Common myeloid progenitor, CD34-positive (primary cell): Measurements from ENCODE around the gene TAF6L.

Experiments used
- CTCF ChIA-PET: fragments of 350-600 bp; sonication (Branson Sonifier 250); formaldehyde crosslinking; loops from one replicate; lab custom pipeline; 2021; ENCODE audit warnings: antibody characterized with exemption; lab: Charles Lee
- POLR2A ChIA-PET: fragments of 350-600 bp; sonication (Branson Sonifier 250); formaldehyde crosslinking; loops from one replicate; lab custom pipeline; 2021; ENCODE audit warnings: antibody characterized with exemption; lab: Charles Lee
- DNase-seq, 3 donors: peaks; one replicate each; pipeline versions ENCODE4 v3.0.0 to v3.0.0-alpha.2; 2013
- H3K27ac ChIP-seq, 2 experiments: 1 replicate in 1 of 2; 2 replicates in 1 of 2; pipeline ENCODE4 v1.7.0; 2013; ENCODE audit warnings: inconsistent platforms in 2 of 2, low read length in 2 of 2, mild to moderate bottlenecking in 2 of 2, low read depth in 1 of 2, moderate library complexity in 1 of 2; ENCODE audit not compliant: severe bottlenecking in 2 of 2, insufficient read depth in 1 of 2, poor library complexity in 1 of 2
- H3K27me3 ChIP-seq, 5 experiments: replicated peaks in 2 of 5; 1 replicate in 3 of 5; 2 replicates in 2 of 5; pipeline versions ENCODE4 v1.6.1 to v1.7.0; 2013; ENCODE audit warnings: low read length in 4 of 5, mild to moderate bottlenecking in 2 of 5, moderate library complexity in 2 of 5, inconsistent platforms in 1 of 5; ENCODE audit not compliant: insufficient read depth in 5 of 5, control insufficient read depth in 4 of 5
- H3K36me3 ChIP-seq, 4 experiments: 1 replicate in 2 of 4; 2 replicates in 2 of 4; pipeline versions ENCODE4 v1.6.1 to v1.7.0; 2013; ENCODE audit warnings: low read length in 3 of 4, control low read depth in 1 of 4, mild to moderate bottlenecking in 1 of 4; ENCODE audit not compliant: control insufficient read depth in 4 of 4, insufficient read depth in 4 of 4
- H3K4me1 ChIP-seq, 4 experiments: 1 replicate in 3 of 4; 2 replicates in 1 of 4; pipeline versions ENCODE4 v1.6.1 to v1.7.1; 2013; ENCODE audit warnings: low read length in 3 of 4, mild to moderate bottlenecking in 3 of 4, control low read depth in 1 of 4, inconsistent platforms in 1 of 4, moderate library complexity in 1 of 4; ENCODE audit not compliant: control insufficient read depth in 4 of 4, insufficient read depth in 4 of 4; ENCODE audit errors: control extremely low read depth in 1 of 4
- H3K4me3 ChIP-seq, 7 experiments: 1 replicate in 4 of 7; 2 replicates in 3 of 7; pipeline versions ENCODE4 v1.5.1 to v1.7.0; 2013; ENCODE audit warnings: mild to moderate bottlenecking in 7 of 7, low read length in 6 of 7, moderate library complexity in 6 of 7, inconsistent platforms in 2 of 7, low read depth in 2 of 7, control low read depth in 1 of 7; ENCODE audit not compliant: insufficient read depth in 4 of 7, control insufficient read depth in 1 of 7; ENCODE audit errors: extremely low read depth in 1 of 7
- H3K9me3 ChIP-seq, 5 experiments: 1 replicate in 4 of 5; 2 replicates in 1 of 5; pipeline versions ENCODE4 v1.6.1 to v1.7.1; 2013; ENCODE audit warnings: low read length in 4 of 5, mild to moderate bottlenecking in 2 of 5, inconsistent platforms in 1 of 5, low read depth in 1 of 5, moderate library complexity in 1 of 5; ENCODE audit not compliant: control insufficient read depth in 4 of 5, insufficient read depth in 2 of 5; ENCODE audit errors: control extremely low read depth in 1 of 5
- WGBS: methylation state at CpG from one replicate; pipeline ENCODE4 v1.1.5; 2013; ENCODE audit not compliant: insufficient coverage; 5-methylcytosine and 5-hydroxymethylcytosine counted together

Gene TAF6L

DNA sequence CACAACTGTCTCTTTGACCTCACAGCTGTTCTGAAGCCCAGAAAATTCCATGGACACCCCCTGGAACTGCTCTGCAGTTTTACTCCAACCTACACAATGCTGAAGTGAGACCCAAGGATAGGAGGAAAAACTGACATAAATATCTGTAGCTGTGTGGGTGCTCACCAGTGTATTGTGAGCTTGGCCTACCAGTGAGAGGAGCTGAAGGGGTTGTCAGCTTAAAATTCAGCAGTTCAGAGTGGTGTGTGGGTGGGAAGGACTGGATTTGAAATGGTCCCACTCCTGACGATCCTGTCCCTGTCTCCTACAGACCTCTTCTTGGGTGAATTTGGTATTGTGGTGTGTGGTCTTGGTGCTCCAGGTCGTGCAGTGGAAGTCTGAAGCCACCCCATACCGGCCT lies 18.4 kb downstream of the TAF6L start:
- no peak overlapping the region for H3K4me3 ChIP-seq
- peaks cover 13 to 51% (median 28%) of the 10 kb centered on the region in 4 experiments for H3K36me3 ChIP-seq
- peaks cover 10 to 53% (median 47%) of the 10 kb centered on the region in 4 experiments for H3K4me1 ChIP-seq
- H3K27me3 ChIP-seq: no peaks in the 10 kb centered on the region
- no peak for DNase-seq
- ChIA-PET CTCF (interaction anchor here (0.9 to 7.3 kb wide), 7 partner anchors 13 to 92 kb away, joined by 3 to 54 read pairs (median 5); partner anchors contain the start of genes NXF1, SLC3A2, TTC9C and WDR74), POLR2A (interaction anchor here (0.6 to 2.2 kb wide), 6 partner anchors 15 to 126 kb away, joined by 3 to 11 read pairs (median 4); partner anchors contain the start of genes NXF1 and WDR74)
- H3K9me3 ChIP-seq: no peaks in the 10 kb centered on the region
- 100% methylated on average over 1 of the region's 3 CpGs for WGBS
- peak overlapping the region in 1 of 2 experiments; percentile 22 for H3K27ac ChIP-seq

DNA sequence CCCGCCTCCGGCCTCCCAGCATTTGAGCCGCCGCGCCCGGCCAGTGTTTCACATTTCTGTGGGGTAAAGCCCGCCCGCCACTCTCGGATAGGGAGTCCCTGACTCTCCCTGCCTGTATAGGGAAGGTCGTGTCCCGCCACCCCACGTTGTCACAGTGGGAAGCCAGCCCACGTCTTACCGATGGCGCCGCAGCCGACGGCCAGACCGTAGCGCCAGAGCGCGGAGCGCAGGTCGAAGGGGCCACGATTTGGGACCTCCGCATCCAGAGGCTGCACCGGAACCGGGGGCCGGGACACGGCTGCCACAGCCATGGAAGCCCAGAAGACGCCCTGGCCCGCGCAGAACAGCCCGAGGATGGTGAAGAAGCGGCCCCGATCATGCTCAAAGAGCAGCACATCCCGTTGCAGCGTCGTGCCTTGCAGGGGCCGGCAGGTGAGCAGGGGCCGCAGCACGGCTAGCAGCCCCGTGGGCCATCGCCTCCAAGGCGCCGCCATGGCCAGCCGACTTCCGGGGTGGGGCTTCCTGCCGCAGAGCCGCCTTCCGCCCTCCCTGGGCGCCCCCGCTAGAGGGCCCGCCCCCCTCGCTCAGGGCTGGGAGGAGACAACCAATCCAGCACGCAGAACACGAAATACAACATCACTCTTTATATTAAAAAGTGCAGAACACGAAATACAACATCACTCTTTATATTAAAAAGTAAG lies 20.5 kb downstream of the TAF6L start, which contains the start of gene TMEM223:
TSS of gene TMEM223 (minus strand) at position 506 of the 701 bp plus-strand sequence. CDS start at position 494, 12 bp downstream.
- peak within 1 kb of the TSS; percentile 81 to 98 (median 89) for H3K4me3 ChIP-seq
- H3K36me3 ChIP-seq: peaks cover 17 to 62% (median 44%) of the 10 kb centered on the region in 4 experiments
- peak within 1 kb of the TSS; percentile 66 to 88 for H3K27ac ChIP-seq
- POLR2A ChIA-PET: interaction anchor here (1.0 to 2.6 kb wide), 3 partner anchors 9 to 64 kb away, joined by 3 to 6 read pairs (median 3); partner anchors contain the start of genes HNRNPUL2, STX5 and TTC9C
- no peaks in the 10 kb centered on the region for H3K9me3 ChIP-seq
- peaks cover 8 to 44% (median 40%) of the 10 kb centered on the region in 4 experiments for H3K4me1 ChIP-seq
- WGBS: under 1% methylated on average over 47 of the region's 58 CpGs
- DNase-seq: peak; percentile 82 to 91 (median 87)
- CTCF ChIA-PET: interaction anchor here (1.2 to 1.6 kb wide), 3 partner anchors 12 to 24 kb away, joined by 3 to 6 read pairs (median 5); partner anchors contain the start of gene NXF1
- no peaks in the 10 kb centered on the region for H3K27me3 ChIP-seq

GRCh38 chr11:62792202-62792575 lies 21.0 kb downstream of the TAF6L start:
- H3K36me3 ChIP-seq: peaks cover 17 to 67% (median 47%) of the 10 kb centered on the region in 4 experiments
- DNase-seq: no peak
- WGBS: 31% methylated on average over 11 of the region's 11 CpGs

GRCh38 chr11:62794201-62794775 lies 23.1 kb downstream of the TAF6L start:
- no peak for DNase-seq
- ChIA-PET POLR2A (interaction anchor here (0.9 to 2.5 kb wide), 2 partner anchors 11 to 47 kb away, joined by 3 to 16 read pairs; partner anchors contain the start of gene NXF1), CTCF (interaction anchor here (1.0 to 1.2 kb wide), 6 partner anchors 8 to 38 kb away, joined by 3 to 5 read pairs (median 3); partner anchors contain the start of gene STX5)
- peaks cover 2 to 27% (median 27%) of the 10 kb centered on the region in 4 experiments for H3K4me1 ChIP-seq
- H3K9me3 ChIP-seq: no peaks in the 10 kb centered on the region
- H3K27me3 ChIP-seq: no peaks in the 10 kb centered on the region
- peaks cover 13 to 78% (median 57%) of the 10 kb centered on the region in 4 experiments for H3K36me3 ChIP-seq
- H3K27ac ChIP-seq: no peak overlapping the region
- 95% methylated on average over 4 of the region's 8 CpGs for WGBS
- no peak overlapping the region for H3K4me3 ChIP-seq

More at GRCh38 chr11:62792202-62792575, 21.0 kb downstream of the TAF6L start:
- Histone ChIP-seq H3K4me1 (peaks cover 8 to 44% (median 38%) of the 10 kb centered on the region in 4 experiments), H3K9me3 (no peaks in the 10 kb centered on the region), H3K4me3 (peak overlapping the region in 6 of 7 experiments; percentile 53 to 98 (median 92)), H3K27me3 (no peaks in the 10 kb centered on the region), H3K27ac (peak overlapping the region; percentile 66 to 88)
- ChIA-PET POLR2A (interaction anchor here (1.0 to 2.6 kb wide), 5 partner anchors 8 to 64 kb away, joined by 3 to 10 read pairs (median 3); partner anchors contain the start of genes HNRNPUL2, NXF1, STX5 and TTC9C), CTCF (interaction anchor here (0.9 to 1.6 kb wide), 5 partner anchors 12 to 58 kb away, joined by 3 to 6 read pairs (median 4); partner anchors contain the start of genes NXF1, STX5 and TEX54)

DNA sequence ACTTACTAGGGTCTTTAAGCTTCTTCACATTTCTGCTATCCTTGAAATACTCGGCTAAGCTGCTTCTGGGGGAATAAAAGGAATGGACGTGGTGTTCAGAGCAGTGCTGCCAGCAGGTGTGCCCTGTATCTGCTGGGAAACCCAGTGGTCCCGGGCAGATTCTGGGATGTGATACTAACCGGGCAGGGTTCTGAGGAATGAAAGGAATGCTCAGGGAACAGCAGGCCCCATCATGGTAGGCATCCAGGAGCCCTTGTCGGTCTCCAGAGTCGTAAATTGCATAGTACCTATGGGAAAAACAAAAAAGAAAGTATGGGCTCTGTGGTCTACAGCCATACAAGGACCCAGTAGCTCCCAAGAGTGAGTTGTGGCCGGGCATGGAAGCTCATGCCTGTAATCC lies 25.1 kb downstream of the TAF6L start:
- Histone ChIP-seq H3K36me3 (peaks cover 18 to 83% (median 66%) of the 10 kb centered on the region in 4 experiments), H3K9me3 (no peaks in the 10 kb centered on the region), H3K27me3 (no peaks in the 10 kb centered on the region), H3K27ac (no peak overlapping the region), H3K4me3 (no peak overlapping the region), H3K4me1 (peaks cover 0 to 13% (median 11%) of the 10 kb centered on the region in 4 experiments)
- 98% methylated on average over 7 of the region's 7 CpGs for WGBS
- no peak for DNase-seq
- ChIA-PET POLR2A (interaction anchor here (0.6 to 2.5 kb wide), 2 partner anchors 9 to 17 kb away, joined by 3 to 16 read pairs; partner anchors contain the start of gene NXF1), CTCF (interaction anchor here (0.8 to 2.5 kb wide), 7 partner anchors 8 to 42 kb away, joined by 3 to 11 read pairs (median 5); partner anchors contain the start of genes NXF1, TMEM179B and ZBTB3)

GRCh38 chr11:62799486-62799885 lies 28.3 kb downstream of the TAF6L start:
- POLR2A ChIA-PET: interaction anchor here (1.3 kb wide), 1 partner anchor 33 kb away, joined by 4 read pairs; the partner anchor contains the start of genes STX5 and TEX54
- no peak overlapping the region for H3K27ac ChIP-seq
- no peaks in the 10 kb centered on the region for H3K9me3 ChIP-seq
- H3K4me1 ChIP-seq: peaks cover 8 to 12% (median 9%) of the 10 kb centered on the region in 4 experiments
- WGBS: 96% methylated on average over 9 of the region's 10 CpGs
- H3K27me3 ChIP-seq: no peaks in the 10 kb centered on the region
- no peak overlapping the region for H3K4me3 ChIP-seq
- H3K36me3 ChIP-seq: peaks cover 21 to 88% (median 70%) of the 10 kb centered on the region in 4 experiments
- DNase-seq: no peak
- CTCF ChIA-PET: interaction anchor here (1.2 kb wide), 1 partner anchor 17 kb away, joined by 3 read pairs; no protein-coding TSS in a partner anchor
